Endothelial cell of umbilical vein (primary cell): ENCODE results near the gene MAML1. TPM values are rescaled to one million over a fixed set of nuclear protein-coding genes. Genes with fewer than 3 reads are reported as not detected.

ENCODE experiments used
- BruUV-seq: library from RNA; stranded (reverse); fragments of 400-500 nt; replicated peaks from 2 replicates; lab custom pipeline; 2021; lab: Mats Ljungman, UMichigan
- CTCF ChIA-PET: fragments of 300-600, 350-600 bp; sonication (Branson Sonifier 250); formaldehyde crosslinking; loops from one replicate; lab custom pipeline; 2021; ENCODE audit warnings: antibody characterized with exemption, inconsistent platforms; lab: Charles Lee
- POLR2A ChIA-PET: fragments of 300-600, 350-600 bp; sonication (Branson Sonifier 250); formaldehyde crosslinking; loops from one replicate; lab custom pipeline; 2021; ENCODE audit warnings: antibody characterized with exemption, inconsistent platforms; lab: Charles Lee
- DNase-seq: peaks from one replicate; pipeline ENCODE4 v3.0.0-alpha.2; 2011; ENCODE audit warnings: low read depth, low spot score
- FAIRE-seq: peaks from 2 replicates; lab custom pipeline; 2011; peaks lifted over from hg19 to GRCh38; lab: Jason Lieb, UNC
- H2AFZ ChIP-seq: 2 replicates; pipeline ENCODE4 v1.6.0; 2012; ENCODE audit warnings: low read depth, low read length, control low read depth, inconsistent platforms
- H3K27ac ChIP-seq: 2 replicates; pipeline ENCODE4 v1.5.1; 2011; ENCODE audit warnings: low read depth, mild to moderate bottlenecking, control low read depth, low read length, moderate library complexity; ENCODE audit not compliant: insufficient read depth
- H3K27me3 ChIP-seq, 2 experiments: 2 replicates each; pipeline versions ENCODE4 v1.6.0 to v1.6.1; 2011; ENCODE audit warnings: low read length in 2 of 2, mixed read lengths in 1 of 2; ENCODE audit not compliant: control insufficient read depth in 2 of 2, insufficient read depth in 2 of 2
- H3K36me3 ChIP-seq, 2 experiments: 2 replicates in 1 of 2; 3 replicates in 1 of 2; pipeline ENCODE4 v1.5.1; 2011; ENCODE audit warnings: low read length in 2 of 2, mild to moderate bottlenecking in 1 of 2, moderate library complexity in 1 of 2; ENCODE audit not compliant: control insufficient read depth in 2 of 2, insufficient read depth in 2 of 2; ENCODE audit errors: extremely low read depth in 1 of 2
- H3K4me1 ChIP-seq: 3 replicates; pipeline ENCODE4 v1.5.1; 2011; ENCODE audit warnings: mild to moderate bottlenecking, low read length; ENCODE audit not compliant: control insufficient read depth, insufficient read depth; ENCODE audit errors: extremely low read depth
- H3K4me2 ChIP-seq: 2 replicates; pipeline ENCODE4 v1.6.1; 2011; ENCODE audit warnings: low read length, control low read depth, mixed read lengths; ENCODE audit not compliant: insufficient read depth
- H3K4me3 ChIP-seq, 3 experiments: fragments of 200-600 bp in 1 of 3; sonication (generic), shearing (Covaris generic) in 1 of 3; replicated peaks in 1 of 3; 2 replicates each; pipeline ENCODE4 v1.5.1; 2011 to 2016; ENCODE audit warnings: control low read depth in 3 of 3, low read length in 3 of 3, mild to moderate bottlenecking in 2 of 3, inconsistent platforms in 1 of 3, low read depth in 1 of 3, moderate library complexity in 1 of 3; ENCODE audit not compliant: insufficient read depth in 1 of 3
- H3K79me2 ChIP-seq: 2 replicates; pipeline ENCODE4 v1.6.0; 2012; ENCODE audit warnings: low read length, inconsistent platforms; ENCODE audit not compliant: control insufficient read depth, insufficient read depth
- H3K9ac ChIP-seq: replicated peaks from 2 replicates; pipeline ENCODE3; 2011; ENCODE audit warnings: low read length, control low read depth; ENCODE audit not compliant: insufficient read depth; ENCODE audit errors: extremely low read depth
- H3K9me1 ChIP-seq: replicated peaks from 3 replicates; pipeline ENCODE4 v1.6.0; 2011; ENCODE audit warnings: mild to moderate bottlenecking, low read length; ENCODE audit not compliant: control insufficient read depth, insufficient read depth; ENCODE audit errors: extremely low read depth
- H3K9me3 ChIP-seq: replicated peaks from 2 replicates; pipeline ENCODE4 v1.5.1; 2012; ENCODE audit warnings: low read length, inconsistent platforms; ENCODE audit not compliant: control insufficient read depth, insufficient read depth
- H4K20me1 ChIP-seq: replicated peaks from 2 replicates; pipeline ENCODE3; 2011; ENCODE audit warnings: mild to moderate bottlenecking, low read length; ENCODE audit not compliant: control insufficient read depth, insufficient read depth; ENCODE audit errors: extremely low read depth
- EZH2 ChIP-seq: IDR thresholded peaks from 2 replicates; pipeline ENCODE4 v1.6.1; 2012; ENCODE audit warnings: borderline replicate concordance, low read depth, mild to moderate bottlenecking, moderate library complexity, low read length, inconsistent platforms; ENCODE audit not compliant: severe bottlenecking
- FOS ChIP-seq: IDR thresholded peaks from 2 replicates; pipeline ENCODE4 v1.6.1; 2011; ENCODE audit warnings: mild to moderate bottlenecking, low read length, moderate library complexity, borderline replicate concordance; ENCODE audit not compliant: insufficient read depth
- GATA2 ChIP-seq: IDR thresholded peaks from 2 replicates; pipeline ENCODE4 v1.7.0; 2011; ENCODE audit warnings: low read depth, mild to moderate bottlenecking, moderate library complexity, mixed read lengths, low read length; ENCODE audit not compliant: insufficient read length, insufficient read depth
- JUN ChIP-seq: IDR thresholded peaks from 2 replicates; pipeline ENCODE4 v1.6.1; 2011; ENCODE audit warnings: borderline replicate concordance, low read depth; ENCODE audit not compliant: insufficient read length, insufficient read depth
- MAX ChIP-seq: IDR thresholded peaks from 2 replicates; pipeline ENCODE4 v1.6.1; 2011; ENCODE audit not compliant: insufficient read depth, insufficient read length
- MYC ChIP-seq: IDR thresholded peaks from one replicate; pipeline ENCODE4 v1.6.1; 2011; ENCODE audit warnings: mild to moderate bottlenecking, low read depth, low read length
- POLR2A ChIP-seq: IDR thresholded peaks from 2 replicates; pipeline ENCODE4 v1.6.1; 2012; ENCODE audit warnings: low read depth, mild to moderate bottlenecking, control low read depth, low read length
- POLR2AphosphoS5 ChIP-seq: IDR thresholded peaks from 2 replicates; pipeline ENCODE4 v1.6.1; 2012; ENCODE audit warnings: low read depth, mild to moderate bottlenecking, control low read depth, low read length, moderate library complexity; ENCODE audit not compliant: insufficient read depth
- dilution Hi-C: fragments of 300-500 bp; cut with MboI; formaldehyde crosslinking; loops from one replicate; pipeline ENCODE4 v1.15.0; 2019; ENCODE audit warnings: low sequenced_read_pairs; ENCODE audit not compliant: extremely low pct_ligation_motif_present
- intact Hi-C: fragments of 100-400 bp; cut with micrococcal nuclease; formaldehyde crosslinking; loops from one replicate; pipeline ENCODE4 v1.10.0; 2022
- polyA plus RNA-seq, 4 experiments: library from polyadenylated mRNA; depleted of rRNA in 3 of 4; stranded (reverse) in 3 of 4; unstranded in 1 of 4; fragments of >200 nt; gene quantifications; 2 replicates each; pipeline versions ENCODE4 v1.2.1 to v1.2.3, GENCODE V29; 2011 to 2012; ENCODE audit warnings: missing spikeins in 1 of 4
- total RNA-seq: library from RNA; stranded (reverse); gene quantifications from 2 replicates; pipeline ENCODE4 v1.2.3, GENCODE V29; 2021
- TF ChIP-seq, protein P1 (sequence below), 2 donors: IDR thresholded peaks; 1 replicate in 1 of 2; 2 replicates in 1 of 2; pipeline ENCODE4 v1.5.1; 2011; ENCODE audit warnings: low read length in 2 of 2, mild to moderate bottlenecking in 2 of 2, moderate library complexity in 2 of 2, control low read depth in 1 of 2, inconsistent platforms in 1 of 2, low read depth in 1 of 2; ENCODE audit not compliant: insufficient read depth in 1 of 2; ENCODE audit errors: extremely low read depth in 1 of 2

The MAML1 gene
- total and polyA plus RNA-seq, 2 donors (not counting 3 experiments of a cell fraction or from before 2014, with no cell fraction given) = 12.4 to 29.0 TPM

- H2AFZ ChIP-seq = peak overlapping the region; percentile 4
- ChIA-PET POLR2A (no interaction called here), CTCF (interaction anchor here (1.8 kb wide), 1 partner anchor 16 kb away, joined by 5 read pairs; no protein-coding TSS in a partner anchor)
- peaks cover 5% of the 10 kb centered on the region for H4K20me1 ChIP-seq
- H3K4me1 ChIP-seq = peaks cover 36% of the 10 kb centered on the region
- H3K27ac ChIP-seq = peak overlapping the region; percentile 96
- no peak for FAIRE-seq
- no peak overlapping the region for H3K4me3 ChIP-seq
- DNase-seq = no peak
- TF ChIP-seq MYC (no peak), POLR2AphosphoS5 (no peak), POLR2A (no peak), MAX (no peak), GATA2 (no peak), FOS (no peak), EZH2 (no peak), JUN (no peak)
- TF ChIP-seq, protein P1, sequence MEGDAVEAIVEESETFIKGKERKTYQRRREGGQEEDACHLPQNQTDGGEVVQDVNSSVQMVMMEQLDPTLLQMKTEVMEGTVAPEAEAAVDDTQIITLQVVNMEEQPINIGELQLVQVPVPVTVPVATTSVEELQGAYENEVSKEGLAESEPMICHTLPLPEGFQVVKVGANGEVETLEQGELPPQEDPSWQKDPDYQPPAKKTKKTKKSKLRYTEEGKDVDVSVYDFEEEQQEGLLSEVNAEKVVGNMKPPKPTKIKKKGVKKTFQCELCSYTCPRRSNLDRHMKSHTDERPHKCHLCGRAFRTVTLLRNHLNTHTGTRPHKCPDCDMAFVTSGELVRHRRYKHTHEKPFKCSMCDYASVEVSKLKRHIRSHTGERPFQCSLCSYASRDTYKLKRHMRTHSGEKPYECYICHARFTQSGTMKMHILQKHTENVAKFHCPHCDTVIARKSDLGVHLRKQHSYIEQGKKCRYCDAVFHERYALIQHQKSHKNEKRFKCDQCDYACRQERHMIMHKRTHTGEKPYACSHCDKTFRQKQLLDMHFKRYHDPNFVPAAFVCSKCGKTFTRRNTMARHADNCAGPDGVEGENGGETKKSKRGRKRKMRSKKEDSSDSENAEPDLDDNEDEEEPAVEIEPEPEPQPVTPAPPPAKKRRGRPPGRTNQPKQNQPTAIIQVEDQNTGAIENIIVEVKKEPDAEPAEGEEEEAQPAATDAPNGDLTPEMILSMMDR (IDR thresholded peaks at IDR 0.05; ENCODE audit: extremely low read depth in 1 of 2, insufficient read depth in 1 of 2, low read depth in 1 of 2, low read length in 2 of 2) = no peak
- H3K79me2 ChIP-seq = peaks cover 26% of the 10 kb centered on the region
- no peak overlapping the region for H3K4me2 ChIP-seq
- dilution Hi-C loops (no loop called here), intact Hi-C loops (loop anchor here (5.0 kb wide), 1 partner anchor 196 kb away; the partner anchor contains the start of gene HNRNPH1)
- no peaks in the 10 kb centered on the region for H3K9me3 ChIP-seq
- TSS peak; percentile 2 for BruUV-seq
- H3K27me3 ChIP-seq = no peaks in the 10 kb centered on the region
- no peaks in the 10 kb centered on the region for H3K9me1 ChIP-seq
- H3K36me3 ChIP-seq = peaks cover 3 to 6% of the 10 kb centered on the region in 2 experiments
- peak overlapping the region; percentile 11 for H3K9ac ChIP-seq
Observed at GRCh38 chr5:179817890-179818745, 85.5 kb downstream of the MAML1 start.
